Measurements from ENCODE around the gene CCDC85C. TPM values are rescaled to one million over a fixed set of nuclear protein-coding genes. Genes with fewer than 3 reads are reported as not detected.

CCDC85C gene
- total and polyA plus RNA-seq, 4 experiments from 2014 or later, result 0.36 to 14.4 (median 7.9) TPM

DNA sequence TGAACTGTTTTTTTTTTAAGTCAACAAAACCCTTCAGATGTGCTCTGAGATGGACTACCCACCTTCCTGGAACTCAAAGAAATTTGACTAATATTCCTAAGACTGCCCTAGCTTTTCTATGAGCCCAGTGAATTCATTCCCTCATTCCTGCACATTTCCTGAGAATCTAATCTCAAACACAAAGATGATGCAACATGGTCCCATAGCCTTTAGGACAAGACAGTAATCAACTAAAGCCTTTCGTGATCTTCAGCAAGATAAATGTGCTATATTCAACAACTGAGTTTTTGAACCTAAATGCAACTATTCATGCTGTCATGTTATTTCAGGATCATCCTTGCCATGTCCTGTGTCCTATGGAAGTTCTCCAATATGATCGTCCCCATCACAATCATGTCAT is 128.3 kb downstream of the CCDC85C start:
- Mint-ChIP-seq H3K9me3 (no peaks in the 10 kb centered on the region), H3K36me3 (peaks cover 0 to 4% of the 10 kb centered on the region in 2 donors), H3K4me1 (peaks cover 33 to 63% (median 48%) of the 10 kb centered on the region in 4 donors), H3K27me3 (no peaks in the 10 kb centered on the region), H3K27ac (no peak overlapping the region), H3K4me3 (no peak overlapping the region)
- no peaks in the 10 kb centered on the region for H3K27me3 ChIP-seq (ENCODE audit: insufficient read depth, low read length)
- POLR2A ChIA-PET (ENCODE audit: partially characterized antibody), result interaction anchor here (1.5 kb wide), 1 partner anchor 128 kb away, joined by 3 read pairs; the partner anchor contains the start of gene CCDC85C
- no peaks in the 10 kb centered on the region for H3K36me3 ChIP-seq (ENCODE audit: insufficient read depth, low read length)
- H3K4me1 ChIP-seq (ENCODE audit: insufficient read depth, low read length), result peaks cover 40% of the 10 kb centered on the region
- CTCF ChIA-PET (ENCODE audit: partially characterized antibody), result no interaction called here
- no peak overlapping the region for H3K4me3 ChIP-seq (ENCODE audit: low read length in 2 of 2)
- DNase-seq, result no peak
- no peak overlapping the region for H3K27ac ChIP-seq (ENCODE audit: low read depth, low read length)
- intact Hi-C loops (cut with micrococcal nuclease), result no loop called here
- no peaks in the 10 kb centered on the region for H3K9me3 ChIP-seq (ENCODE audit: control insufficient read depth in 1 of 2, low read length in 2 of 2)

DNA sequence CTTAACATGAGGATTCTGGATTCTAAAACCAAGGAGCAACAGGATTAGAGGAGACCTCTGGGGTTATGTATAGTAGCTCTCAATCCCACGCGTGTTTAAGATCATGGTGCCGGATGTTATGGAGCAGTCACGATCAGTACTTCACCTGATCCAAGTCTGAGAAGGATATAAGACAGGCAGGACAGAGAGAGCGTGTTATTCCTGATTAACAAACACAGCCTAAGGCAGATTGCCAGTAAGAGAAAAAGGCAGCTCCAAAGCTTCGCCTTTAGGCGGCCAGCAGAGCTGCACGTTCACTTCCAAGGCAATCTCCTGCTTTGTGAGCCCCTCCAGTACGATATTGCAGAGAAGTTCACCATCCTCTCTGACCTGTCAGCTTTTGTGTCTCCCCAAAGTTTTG is 128.8 kb downstream of the CCDC85C start:
- no peaks in the 10 kb centered on the region for H3K9me3 Mint-ChIP-seq
- H3K4me1 Mint-ChIP-seq, result peaks cover 35 to 68% (median 51%) of the 10 kb centered on the region in 4 donors
- peaks cover 0 to 4% of the 10 kb centered on the region in 2 donors for H3K36me3 Mint-ChIP-seq
- no peak for DNase-seq
- no peak overlapping the region for H3K4me3 Mint-ChIP-seq
- Histone ChIP-seq H3K27ac (ENCODE audit: low read depth, low read length) (no peak overlapping the region), H3K4me3 (ENCODE audit: low read length in 2 of 2) (no peak overlapping the region), H3K27me3 (ENCODE audit: insufficient read depth, low read length) (no peaks in the 10 kb centered on the region), H3K4me1 (ENCODE audit: insufficient read depth, low read length) (peaks cover 40% of the 10 kb centered on the region), H3K9me3 (ENCODE audit: control insufficient read depth in 1 of 2, low read length in 2 of 2) (no peaks in the 10 kb centered on the region), H3K36me3 (ENCODE audit: insufficient read depth, low read length) (no peaks in the 10 kb centered on the region)
- POLR2A ChIA-PET (ENCODE audit: partially characterized antibody), result interaction anchor here (1.5 kb wide), 1 partner anchor 128 kb away, joined by 3 read pairs; the partner anchor contains the start of gene CCDC85C
- H3K27me3 Mint-ChIP-seq, result no peaks in the 10 kb centered on the region
- intact Hi-C loops (cut with micrococcal nuclease), result no loop called here
- no peak overlapping the region for H3K27ac Mint-ChIP-seq
- CTCF ChIA-PET (ENCODE audit: partially characterized antibody), result no interaction called here

GRCh38 chr14:99473458-99473857 is 130.5 kb downstream of the CCDC85C start:
- H3K4me1 ChIP-seq (ENCODE audit: insufficient read depth, low read length), result peaks cover 31% of the 10 kb centered on the region
- no peaks in the 10 kb centered on the region for H3K9me3 ChIP-seq (ENCODE audit: control insufficient read depth in 1 of 2, low read length in 2 of 2)
- Mint-ChIP-seq H3K27me3 (no peaks in the 10 kb centered on the region), H3K36me3 (no peaks in the 10 kb centered on the region), H3K27ac (peak overlapping the region in 1 of 7 donors; percentile 52), H3K4me1 (peaks cover 38 to 71% (median 54%) of the 10 kb centered on the region in 4 donors), H3K4me3 (peak overlapping the region in 1 of 8 donors; percentile 42), H3K9me3 (no peaks in the 10 kb centered on the region)
- CTCF ChIA-PET (ENCODE audit: partially characterized antibody), result no interaction called here
- POLR2A ChIA-PET (ENCODE audit: partially characterized antibody), result no interaction called here
- intact Hi-C loops (cut with micrococcal nuclease), result no loop called here
- H3K27ac ChIP-seq (ENCODE audit: low read depth, low read length), result no peak overlapping the region
- no peaks in the 10 kb centered on the region for H3K27me3 ChIP-seq (ENCODE audit: insufficient read depth, low read length)
- H3K4me3 ChIP-seq (ENCODE audit: low read length in 2 of 2), result no peak overlapping the region
- no peaks in the 10 kb centered on the region for H3K36me3 ChIP-seq (ENCODE audit: insufficient read depth, low read length)
- no peak for DNase-seq

GRCh38 chr14:99472937-99473336 is 131.1 kb downstream of the CCDC85C start:
- Histone ChIP-seq H3K27ac (ENCODE audit: low read depth, low read length) (no peak overlapping the region), H3K9me3 (ENCODE audit: control insufficient read depth in 1 of 2, low read length in 2 of 2) (no peaks in the 10 kb centered on the region), H3K4me1 (ENCODE audit: insufficient read depth, low read length) (peaks cover 31% of the 10 kb centered on the region), H3K4me3 (ENCODE audit: low read length in 2 of 2) (no peak overlapping the region), H3K36me3 (ENCODE audit: insufficient read depth, low read length) (no peaks in the 10 kb centered on the region), H3K27me3 (ENCODE audit: insufficient read depth, low read length) (no peaks in the 10 kb centered on the region)
- H3K27me3 Mint-ChIP-seq, result no peaks in the 10 kb centered on the region
- H3K27ac Mint-ChIP-seq, result peak overlapping the region in 1 of 7 donors; percentile 52
- peaks cover 37 to 71% (median 54%) of the 10 kb centered on the region in 4 donors for H3K4me1 Mint-ChIP-seq
- ChIA-PET POLR2A (ENCODE audit: partially characterized antibody) (no interaction called here), CTCF (ENCODE audit: partially characterized antibody) (no interaction called here)
- H3K4me3 Mint-ChIP-seq, result no peak overlapping the region
- intact Hi-C loops (cut with micrococcal nuclease), result no loop called here
- no peaks in the 10 kb centered on the region for H3K36me3 Mint-ChIP-seq
- H3K9me3 Mint-ChIP-seq, result no peaks in the 10 kb centered on the region
- DNase-seq, result no peak

- H3K27me3 Mint-ChIP-seq, result no peaks in the 10 kb centered on the region
- no peaks in the 10 kb centered on the region for H3K9me3 ChIP-seq (ENCODE audit: control insufficient read depth in 1 of 2, low read length in 2 of 2)
- no peak overlapping the region for H3K4me3 ChIP-seq (ENCODE audit: low read length in 2 of 2)
- CTCF ChIA-PET (ENCODE audit: partially characterized antibody), result no interaction called here
- no peaks in the 10 kb centered on the region for H3K9me3 Mint-ChIP-seq
- no peak overlapping the region for H3K27ac Mint-ChIP-seq
- H3K36me3 Mint-ChIP-seq, result peaks cover 0 to 2% of the 10 kb centered on the region in 2 donors
- peaks cover 24% of the 10 kb centered on the region for H3K4me1 ChIP-seq (ENCODE audit: insufficient read depth, low read length)
- no peak overlapping the region for H3K27ac ChIP-seq (ENCODE audit: low read depth, low read length)
- no peaks in the 10 kb centered on the region for H3K36me3 ChIP-seq (ENCODE audit: insufficient read depth, low read length)
- no peak overlapping the region for H3K4me3 Mint-ChIP-seq
- no peak for DNase-seq
- H3K4me1 Mint-ChIP-seq, result peaks cover 36 to 72% (median 53%) of the 10 kb centered on the region in 4 donors
- H3K27me3 ChIP-seq (ENCODE audit: insufficient read depth, low read length), result no peaks in the 10 kb centered on the region
- intact Hi-C loops (cut with micrococcal nuclease), result no loop called here
- POLR2A ChIA-PET (ENCODE audit: partially characterized antibody), result no interaction called here
Measured at GRCh38 chr14:99471731-99472130, 132.3 kb downstream of the CCDC85C start.

- intact Hi-C loops (cut with micrococcal nuclease), result no loop called here
- CTCF ChIA-PET (ENCODE audit: partially characterized antibody), result no interaction called here
- peaks cover under 1 to 21% of the 10 kb centered on the region in 2 donors for H3K36me3 Mint-ChIP-seq
- no peak overlapping the region for H3K27ac ChIP-seq (ENCODE audit: low read depth, low read length)
- H3K9me3 ChIP-seq (ENCODE audit: control insufficient read depth in 1 of 2, low read length in 2 of 2), result no peaks in the 10 kb centered on the region
- no peak for DNase-seq
- POLR2A ChIA-PET (ENCODE audit: partially characterized antibody), result interaction anchor here (1.3 kb wide), 1 partner anchor 12 kb away, joined by 4 read pairs; the partner anchor contains the start of genes CCNK and SETD3
- peaks cover 23% of the 10 kb centered on the region for H3K4me1 ChIP-seq (ENCODE audit: insufficient read depth, low read length)
- peaks cover 27 to 67% (median 47%) of the 10 kb centered on the region in 4 donors for H3K4me1 Mint-ChIP-seq
- H3K4me3 Mint-ChIP-seq, result peak overlapping the region in 2 of 8 donors; percentile 13 to 20
- H3K27ac Mint-ChIP-seq, result peak overlapping the region in 3 of 7 donors; percentile 14 to 48 (median 37)
- no peaks in the 10 kb centered on the region for H3K9me3 Mint-ChIP-seq
- peaks cover 14% of the 10 kb centered on the region for H3K36me3 ChIP-seq (ENCODE audit: insufficient read depth, low read length)
- H3K4me3 ChIP-seq (ENCODE audit: low read length in 2 of 2), result no peak overlapping the region
- no peaks in the 10 kb centered on the region for H3K27me3 ChIP-seq (ENCODE audit: insufficient read depth, low read length)
- H3K27me3 Mint-ChIP-seq, result no peaks in the 10 kb centered on the region
Measured at GRCh38 chr14:99468836-99469592, 135.0 kb downstream of the CCDC85C start.

DNA sequence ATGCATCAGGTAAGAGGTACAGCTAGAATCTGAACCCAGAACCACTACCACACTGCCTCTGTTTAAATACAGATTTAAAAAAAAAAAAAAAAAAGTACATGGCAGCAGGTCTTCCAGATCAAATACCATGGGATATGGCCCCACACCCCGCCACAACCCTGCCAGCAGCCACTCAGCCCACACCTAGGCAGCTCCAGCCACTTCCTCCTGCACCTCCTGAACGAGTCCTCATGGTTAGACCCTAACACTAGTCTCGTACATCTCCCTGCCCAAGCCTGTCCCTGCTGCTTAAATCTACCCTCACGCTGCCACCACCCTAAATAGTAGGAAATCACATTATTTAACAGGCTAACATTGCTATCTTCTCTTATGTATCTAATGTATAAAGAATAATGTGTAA is 135.9 kb downstream of the CCDC85C start:
- no peak for DNase-seq
- peak overlapping the region in 4 of 7 donors; percentile 7 to 65 (median 48) for H3K27ac Mint-ChIP-seq
- intact Hi-C loops (cut with micrococcal nuclease), result no loop called here
- H3K9me3 ChIP-seq (ENCODE audit: control insufficient read depth in 1 of 2, low read length in 2 of 2), result no peaks in the 10 kb centered on the region
- H3K4me1 Mint-ChIP-seq, result peaks cover 26 to 59% (median 44%) of the 10 kb centered on the region in 4 donors
- CTCF ChIA-PET (ENCODE audit: partially characterized antibody), result interaction anchor here (0.6 kb wide), 1 partner anchor 52 kb away, joined by 3 read pairs; no protein-coding TSS in a partner anchor
- no peaks in the 10 kb centered on the region for H3K27me3 Mint-ChIP-seq
- no peak overlapping the region for H3K27ac ChIP-seq (ENCODE audit: low read depth, low read length)
- no peaks in the 10 kb centered on the region for H3K27me3 ChIP-seq (ENCODE audit: insufficient read depth, low read length)
- H3K4me3 ChIP-seq (ENCODE audit: low read length in 2 of 2), result no peak overlapping the region
- POLR2A ChIA-PET (ENCODE audit: partially characterized antibody), result interaction anchor here (0.8 to 1.3 kb wide), 2 partner anchors 8 to 13 kb away, joined by 3 to 4 read pairs; partner anchors contain the start of genes CCNK and SETD3
- peaks cover 23% of the 10 kb centered on the region for H3K36me3 ChIP-seq (ENCODE audit: insufficient read depth, low read length)
- H3K9me3 Mint-ChIP-seq, result no peaks in the 10 kb centered on the region
- peaks cover 20% of the 10 kb centered on the region for H3K4me1 ChIP-seq (ENCODE audit: insufficient read depth, low read length)
- H3K36me3 Mint-ChIP-seq, result peaks cover 10 to 30% of the 10 kb centered on the region in 2 donors
- H3K4me3 Mint-ChIP-seq, result peak overlapping the region in 1 of 8 donors; percentile 30
